Measurements from ENCODE around the gene KCNQ4. TPM values are rescaled to one million over a fixed set of nuclear protein-coding genes. Genes with fewer than 3 reads are reported as not detected.

The KCNQ4 gene
- total RNA-seq, 4 donors from 2014 or later = 1.1 to 3.3 (median 2.4) TPM

- Histone ChIP-seq H3K27ac (peak overlapping the region in 2 of 4 donors; percentile 25 to 75), H3K36me3 (no peaks in the 10 kb centered on the region), H3K27me3 (no peaks in the 10 kb centered on the region), H3K9me3 (no peaks in the 10 kb centered on the region), H3K4me1 (peaks cover 0 to 35% (median 4%) of the 10 kb centered on the region in 4 donors), H3K4me3 (no peak overlapping the region)
- no peak for DNase-seq
- TF ChIP-seq POLR2A (IDR thresholded peaks at IDR 0.05) (no peak), CTCF (IDR thresholded peaks at IDR 0.05) (no peak)
Measured at GRCh38 chr1:40796939-40797667, 13.5 kb downstream of the KCNQ4 start.

- no peaks in the 10 kb centered on the region for H3K9me3 ChIP-seq
- peak overlapping the region in 2 of 4 donors; percentile 25 to 75 for H3K27ac ChIP-seq
- no peaks in the 10 kb centered on the region for H3K36me3 ChIP-seq
- peaks cover 0 to 36% (median 4%) of the 10 kb centered on the region in 4 donors for H3K4me1 ChIP-seq
- no peak overlapping the region for H3K4me3 ChIP-seq
- H3K27me3 ChIP-seq = no peaks in the 10 kb centered on the region
- TF ChIP-seq POLR2A (IDR thresholded peaks at IDR 0.05) (no peak), CTCF (IDR thresholded peaks at IDR 0.05) (no peak)
- DNase-seq = no peak
Measured at GRCh38 chr1:40797668-40798010, 14.1 kb downstream of the KCNQ4 start.

- Histone ChIP-seq H3K36me3 (no peaks in the 10 kb centered on the region), H3K4me3 (no peak overlapping the region), H3K4me1 (peaks cover 0 to 36% (median 4%) of the 10 kb centered on the region in 4 donors), H3K27me3 (no peaks in the 10 kb centered on the region), H3K9me3 (no peaks in the 10 kb centered on the region), H3K27ac (peak overlapping the region in 2 of 4 donors; percentile 33 to 75)
- DNase-seq = no peak
- TF ChIP-seq POLR2A (IDR thresholded peaks at IDR 0.05) = no peak
- no peak for TF ChIP-seq CTCF (IDR thresholded peaks at IDR 0.05)
Measured at GRCh38 chr1:40798366-40799281, 15.0 kb downstream of the KCNQ4 start.

- peaks cover 0 to 36% (median 4%) of the 10 kb centered on the region in 4 donors for H3K4me1 ChIP-seq
- no peak for DNase-seq
- no peak for TF ChIP-seq CTCF (IDR thresholded peaks at IDR 0.05)
- no peak for TF ChIP-seq POLR2A (IDR thresholded peaks at IDR 0.05)
Measured at GRCh38 chr1:40799351-40799867, 15.8 kb downstream of the KCNQ4 start.

GRCh38 chr1:40801742-40802077 is 18.1 kb downstream of the KCNQ4 start:
- no peak for TF ChIP-seq POLR2A (IDR thresholded peaks at IDR 0.05)
- TF ChIP-seq CTCF (IDR thresholded peaks at IDR 0.05) = no peak
- Histone ChIP-seq H3K27me3 (no peaks in the 10 kb centered on the region), H3K4me3 (peak overlapping the region; percentile 34 to 55 (median 40)), H3K9me3 (no peaks in the 10 kb centered on the region), H3K4me1 (peaks cover 0 to 36% (median 4%) of the 10 kb centered on the region in 4 donors), H3K36me3 (no peaks in the 10 kb centered on the region), H3K27ac (peak overlapping the region; percentile 44 to 85 (median 70))
- DNase-seq = no peak

More at GRCh38 chr1:40799351-40799867, 15.8 kb downstream of the KCNQ4 start:
- H3K27me3 ChIP-seq = no peaks in the 10 kb centered on the region
- no peaks in the 10 kb centered on the region for H3K36me3 ChIP-seq
- no peak overlapping the region for H3K4me3 ChIP-seq
- peak overlapping the region in 2 of 4 donors; percentile 33 to 75 for H3K27ac ChIP-seq
- H3K9me3 ChIP-seq = no peaks in the 10 kb centered on the region
